Loucy (cell line): ENCODE measurements around the gene DYNC2H1.

ENCODE experiments used
- H2AFZ ChIP-seq: fragments of 200-600 bp; sonication (generic); 2 replicates; pipeline ENCODE4 v1.6.0; 2016; ENCODE audit warnings: antibody characterized with exemption, mild to moderate bottlenecking, low read length, moderate library complexity
- H3F3A ChIP-seq: fragments of 200-600 bp; 2 replicates; pipeline ENCODE4 v1.6.0; 2016; ENCODE audit warnings: antibody characterized with exemption, low read depth, mild to moderate bottlenecking
- H3K27me3 ChIP-seq: fragments of 200-600 bp; sonication (generic); 2 replicates; pipeline ENCODE4 v1.6.1; 2014; ENCODE audit warnings: low read length, mild to moderate bottlenecking; ENCODE audit not compliant: insufficient read depth, poor library complexity, severe bottlenecking
- H3K36me3 ChIP-seq: fragments of 200-600 bp; sonication (generic); 2 replicates; pipeline ENCODE4 v1.6.1; 2016; ENCODE audit warnings: low read length; ENCODE audit not compliant: insufficient read depth
- H3K4me1 ChIP-seq: fragments of 200-600 bp; sonication (generic); 2 replicates; pipeline ENCODE4 v1.5.1; 2014; ENCODE audit warnings: low read length, mild to moderate bottlenecking; ENCODE audit not compliant: insufficient read depth, poor library complexity, severe bottlenecking
- H3K4me2 ChIP-seq: fragments of 200-600 bp; sonication (generic); 2 replicates; pipeline ENCODE4 v1.6.0; 2014; ENCODE audit warnings: antibody characterized with exemption, low read length, low read depth, mild to moderate bottlenecking; ENCODE audit not compliant: poor library complexity, severe bottlenecking
- H3K4me3 ChIP-seq: fragments of 200-600 bp; sonication (generic); 2 replicates; pipeline ENCODE4 v1.5.1; 2014; ENCODE audit warnings: low read length, mild to moderate bottlenecking, mixed read lengths; ENCODE audit not compliant: poor library complexity, severe bottlenecking
- H3K79me2 ChIP-seq: fragments of 200-600 bp; sonication (generic); 2 replicates; pipeline ENCODE4 v1.6.1; 2014; ENCODE audit warnings: low read length; ENCODE audit not compliant: insufficient read depth
- H3K9ac ChIP-seq: fragments of 200-600 bp; sonication (generic); 2 replicates; pipeline ENCODE4 v1.6.0; 2014; ENCODE audit warnings: mild to moderate bottlenecking, low read depth, low read length, moderate library complexity; ENCODE audit not compliant: poor library complexity, severe bottlenecking
- H3K9me2 ChIP-seq: fragments of 200-600 bp; sonication (generic); replicated peaks from 2 replicates; pipeline ENCODE4 v1.6.1; 2016; ENCODE audit warnings: low read depth, low read length, mixed read lengths
- H3K9me3 ChIP-seq: fragments of 200-600 bp; sonication (generic); 2 replicates; pipeline ENCODE4 v1.6.1; 2014; ENCODE audit warnings: mild to moderate bottlenecking, antibody characterized with exemption, low read length, low read depth; ENCODE audit not compliant: insufficient read depth
- H4K20me1 ChIP-seq: fragments of 200-600 bp; sonication (generic); 2 replicates; pipeline ENCODE4 v1.6.0; 2014; ENCODE audit warnings: antibody characterized with exemption, low read length, mild to moderate bottlenecking; ENCODE audit not compliant: insufficient read depth, poor library complexity, severe bottlenecking
- EZH2phosphoT487 ChIP-seq: fragments of 200-600 bp; IDR thresholded peaks from 2 replicates; pipeline ENCODE4 v1.6.1; 2018; ENCODE audit warnings: antibody characterized with exemption, mild to moderate bottlenecking, moderate library complexity, borderline replicate concordance
- TF ChIP-seq, protein P1 (sequence below): fragments of 200-600 bp; sonication (generic); conservative IDR thresholded peaks from 2 replicates; pipeline ENCODE4 v1.5.1; 2014; ENCODE audit warnings: mild to moderate bottlenecking, antibody characterized with exemption, low read length

Gene DYNC2H1

GRCh38 chr11:103487113-103487512 is 377.9 kb downstream of the DYNC2H1 start:
- H3K79me2 ChIP-seq: no peaks in the 10 kb centered on the region
- H3K9me2 ChIP-seq: no peaks in the 10 kb centered on the region
- no peak overlapping the region for H2AFZ ChIP-seq
- no peak overlapping the region for H3K4me3 ChIP-seq
- H3K4me2 ChIP-seq: no peak overlapping the region
- no peaks in the 10 kb centered on the region for H3K36me3 ChIP-seq
- peaks cover 7% of the 10 kb centered on the region; the same call in 1 of the 2 replicates for H3K9me3 ChIP-seq
- no peaks in the 10 kb centered on the region for H3K27me3 ChIP-seq
- H3K4me1 ChIP-seq: no peaks in the 10 kb centered on the region
- H3K9ac ChIP-seq: no peak overlapping the region
- H3F3A ChIP-seq: no peaks in the 10 kb centered on the region
- H4K20me1 ChIP-seq: no peaks in the 10 kb centered on the region
- TF ChIP-seq EZH2phosphoT487: no peak
- TF ChIP-seq, protein P1, sequence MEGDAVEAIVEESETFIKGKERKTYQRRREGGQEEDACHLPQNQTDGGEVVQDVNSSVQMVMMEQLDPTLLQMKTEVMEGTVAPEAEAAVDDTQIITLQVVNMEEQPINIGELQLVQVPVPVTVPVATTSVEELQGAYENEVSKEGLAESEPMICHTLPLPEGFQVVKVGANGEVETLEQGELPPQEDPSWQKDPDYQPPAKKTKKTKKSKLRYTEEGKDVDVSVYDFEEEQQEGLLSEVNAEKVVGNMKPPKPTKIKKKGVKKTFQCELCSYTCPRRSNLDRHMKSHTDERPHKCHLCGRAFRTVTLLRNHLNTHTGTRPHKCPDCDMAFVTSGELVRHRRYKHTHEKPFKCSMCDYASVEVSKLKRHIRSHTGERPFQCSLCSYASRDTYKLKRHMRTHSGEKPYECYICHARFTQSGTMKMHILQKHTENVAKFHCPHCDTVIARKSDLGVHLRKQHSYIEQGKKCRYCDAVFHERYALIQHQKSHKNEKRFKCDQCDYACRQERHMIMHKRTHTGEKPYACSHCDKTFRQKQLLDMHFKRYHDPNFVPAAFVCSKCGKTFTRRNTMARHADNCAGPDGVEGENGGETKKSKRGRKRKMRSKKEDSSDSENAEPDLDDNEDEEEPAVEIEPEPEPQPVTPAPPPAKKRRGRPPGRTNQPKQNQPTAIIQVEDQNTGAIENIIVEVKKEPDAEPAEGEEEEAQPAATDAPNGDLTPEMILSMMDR: no peak

DNA sequence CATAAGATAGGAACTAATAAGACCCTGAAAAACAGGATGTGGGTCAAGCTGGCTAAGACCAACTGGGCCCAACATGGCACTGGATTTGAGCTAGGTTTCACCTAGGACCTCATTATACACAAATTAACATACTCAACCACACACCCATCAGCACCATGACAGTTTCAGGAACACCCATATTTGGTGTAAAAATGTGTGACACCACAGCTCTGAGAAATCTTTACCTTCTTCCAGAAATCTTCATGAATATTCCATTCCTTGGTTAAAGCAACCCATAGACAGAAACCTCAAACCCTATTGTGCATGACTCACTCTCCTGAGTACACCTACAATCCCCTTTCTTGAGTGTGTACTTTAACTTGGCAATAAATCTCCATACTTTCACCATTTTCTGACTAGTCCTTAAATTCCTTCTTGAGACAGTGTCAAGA is 378.8 kb downstream of the DYNC2H1 start:
- Histone ChIP-seq H3K36me3 (no peaks in the 10 kb centered on the region), H3K27me3 (no peaks in the 10 kb centered on the region), H2AFZ (no peak overlapping the region), H3K9ac (no peak overlapping the region), H3K4me3 (no peak overlapping the region), H3K4me1 (no peaks in the 10 kb centered on the region), H3K9me3 (peaks cover 7% of the 10 kb centered on the region; the same call in 1 of the 2 replicates), H3F3A (no peaks in the 10 kb centered on the region), H3K9me2 (no peaks in the 10 kb centered on the region), H3K4me2 (no peak overlapping the region), H3K79me2 (no peaks in the 10 kb centered on the region), H4K20me1 (no peaks in the 10 kb centered on the region)
- no peak for TF ChIP-seq EZH2phosphoT487
- TF ChIP-seq, protein P1: no peak

GRCh38 chr11:103488579-103488978 is 379.4 kb downstream of the DYNC2H1 start:
- H3F3A ChIP-seq: no peaks in the 10 kb centered on the region
- H3K9me2 ChIP-seq: no peaks in the 10 kb centered on the region
- H3K9ac ChIP-seq: no peak overlapping the region
- TF ChIP-seq EZH2phosphoT487: no peak
- TF ChIP-seq, protein P1: peak; percentile 17; the same call in 1 of the 2 replicates
- H3K4me3 ChIP-seq: no peak overlapping the region
- no peak overlapping the region for H2AFZ ChIP-seq
- no peaks in the 10 kb centered on the region for H3K36me3 ChIP-seq
- H3K27me3 ChIP-seq: no peaks in the 10 kb centered on the region
- H3K4me2 ChIP-seq: no peak overlapping the region
- H3K4me1 ChIP-seq: no peaks in the 10 kb centered on the region
- H3K9me3 ChIP-seq: peaks cover 7% of the 10 kb centered on the region; the same call in 1 of the 2 replicates
- no peaks in the 10 kb centered on the region for H3K79me2 ChIP-seq
- no peaks in the 10 kb centered on the region for H4K20me1 ChIP-seq
